Measurements from ENCODE around the gene DIDO1. TPM values are rescaled to one million over a fixed set of nuclear protein-coding genes. Genes with fewer than 3 reads are reported as not detected.

Gene DIDO1
- total RNA-seq, 1 experiment from 2014 or later: 85.9 TPM

DNA sequence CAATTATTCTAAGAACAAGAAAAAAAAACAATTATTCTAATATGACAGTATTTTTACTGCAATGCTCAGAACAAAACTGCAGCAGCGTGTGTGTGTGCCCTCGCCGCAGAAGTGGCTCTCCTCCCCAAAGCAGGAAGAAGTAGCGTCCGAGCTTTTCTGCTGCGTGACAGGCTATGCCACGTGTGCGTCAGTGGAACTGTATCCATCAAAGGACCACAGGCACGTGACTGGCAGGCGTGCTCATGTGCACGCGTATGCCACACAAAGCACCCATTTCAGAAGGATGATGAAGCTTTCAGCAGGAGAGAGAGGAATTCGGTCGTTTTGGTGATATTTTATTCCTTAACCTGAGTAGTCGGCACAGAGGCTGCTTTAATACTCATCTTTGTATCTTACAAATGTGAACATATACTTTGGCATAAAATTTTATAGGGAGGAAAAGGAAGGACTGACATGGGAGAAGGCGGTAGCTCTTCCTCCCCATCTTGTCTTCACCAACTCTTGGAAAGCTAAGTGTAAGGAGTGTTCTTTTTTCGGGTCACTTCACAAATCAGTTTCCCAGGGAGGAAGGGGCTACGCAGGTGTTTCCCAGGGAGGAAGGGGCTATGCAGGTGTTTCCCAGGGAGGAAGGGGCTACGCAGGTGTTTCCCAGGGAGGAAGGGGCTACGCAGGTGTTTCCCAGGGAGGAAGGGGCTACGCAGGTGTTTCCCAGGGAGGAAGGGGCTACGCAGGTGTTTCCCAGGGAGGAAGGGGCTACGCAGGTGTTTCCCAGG is 68.1 kb downstream of the DIDO1 start:
- Histone ChIP-seq H3K79me2 (ENCODE audit: insufficient read depth, low read length) (no peaks in the 10 kb centered on the region), H3K23ac (ENCODE audit: insufficient read length, low read depth, low read length) (no peak overlapping the region), H3K14ac (ENCODE audit: insufficient read depth, low read length) (no peak overlapping the region), H3K27ac (ENCODE audit: insufficient read length, low read depth, low read length) (no peak overlapping the region), H2AFZ (ENCODE audit: low read length) (no peak overlapping the region), H2BK5ac (ENCODE audit: insufficient read length, low read length) (no peak overlapping the region), H3K4ac (ENCODE audit: low read depth, low read length) (no peak overlapping the region), H3K9me3 (ENCODE audit: control insufficient read depth, low read depth, low read length) (no peaks in the 10 kb centered on the region), H3K4me2 (ENCODE audit: insufficient read depth, insufficient read length, low read length) (no peak overlapping the region), H2BK20ac (ENCODE audit: low read depth, low read length, poor library complexity, severe bottlenecking) (no peak overlapping the region), H4K91ac (ENCODE audit: insufficient read length, low read depth, low read length) (no peak overlapping the region), H2BK12ac (ENCODE audit: insufficient read length, low read depth, low read length) (no peak overlapping the region), H2BK15ac (ENCODE audit: low read depth, low read length) (no peak overlapping the region), H3K23me2 (ENCODE audit: insufficient read length, low read depth, low read length, poor library complexity, severe bottlenecking) (peaks cover 3% of the 10 kb centered on the region), H2BK120ac (ENCODE audit: low read depth, low read length, poor library complexity, severe bottlenecking) (no peak overlapping the region), H3K9ac (ENCODE audit: extremely low read depth, insufficient read length, low read length) (no peak overlapping the region), H4K20me1 (ENCODE audit: control insufficient read depth, insufficient read depth, insufficient read length) (peaks cover 2% of the 10 kb centered on the region), H2AK5ac (ENCODE audit: insufficient read length, low read length) (no peak overlapping the region), H3K18ac (ENCODE audit: insufficient read length, low read depth, low read length) (no peak overlapping the region), H3K79me1 (ENCODE audit: insufficient read depth, low read depth, low read length, poor library complexity, severe bottlenecking) (no peaks in the 10 kb centered on the region), H3K27me3 (ENCODE audit: insufficient read depth, low read length) (no peaks in the 10 kb centered on the region), H3K56ac (ENCODE audit: insufficient read length, low read depth, low read length) (no peak overlapping the region), H3K4me1 (ENCODE audit: insufficient read depth, low read length) (no peaks in the 10 kb centered on the region; the same call in 1 of the 2 replicates), H4K8ac (replicated peaks; ENCODE audit: insufficient read length, low read depth, low read length) (no peak overlapping the region), H3T11ph (ENCODE audit: low read length) (no peak overlapping the region), H4K5ac (ENCODE audit: insufficient read length, low read depth, low read length) (no peak overlapping the region)
- H3K4me1 Mint-ChIP-seq: peaks cover 21 to 29% of the 10 kb centered on the region in 2 experiments
- no peak overlapping the region; a peak in 1 of 5 replicates for H3K4me3 Mint-ChIP-seq
- WGBS (ENCODE audit: extremely low coverage, insufficient read length, low lambda C conversion rate): no CpG with 5 or more reads among the region's 23 CpGs
- H3K36me3 Mint-ChIP-seq (ENCODE audit: insufficient read depth in 1 of 3, low read depth in 3 of 3): peaks cover 16 to 43% (median 33%) of the 10 kb centered on the region in 3 experiments; a peak in 6 of 7 replicates
- DNase-seq: no peak
- H3K27me3 Mint-ChIP-seq (ENCODE audit: low read depth): peaks cover 6% of the 10 kb centered on the region
- TF ChIP-seq, protein P1, sequence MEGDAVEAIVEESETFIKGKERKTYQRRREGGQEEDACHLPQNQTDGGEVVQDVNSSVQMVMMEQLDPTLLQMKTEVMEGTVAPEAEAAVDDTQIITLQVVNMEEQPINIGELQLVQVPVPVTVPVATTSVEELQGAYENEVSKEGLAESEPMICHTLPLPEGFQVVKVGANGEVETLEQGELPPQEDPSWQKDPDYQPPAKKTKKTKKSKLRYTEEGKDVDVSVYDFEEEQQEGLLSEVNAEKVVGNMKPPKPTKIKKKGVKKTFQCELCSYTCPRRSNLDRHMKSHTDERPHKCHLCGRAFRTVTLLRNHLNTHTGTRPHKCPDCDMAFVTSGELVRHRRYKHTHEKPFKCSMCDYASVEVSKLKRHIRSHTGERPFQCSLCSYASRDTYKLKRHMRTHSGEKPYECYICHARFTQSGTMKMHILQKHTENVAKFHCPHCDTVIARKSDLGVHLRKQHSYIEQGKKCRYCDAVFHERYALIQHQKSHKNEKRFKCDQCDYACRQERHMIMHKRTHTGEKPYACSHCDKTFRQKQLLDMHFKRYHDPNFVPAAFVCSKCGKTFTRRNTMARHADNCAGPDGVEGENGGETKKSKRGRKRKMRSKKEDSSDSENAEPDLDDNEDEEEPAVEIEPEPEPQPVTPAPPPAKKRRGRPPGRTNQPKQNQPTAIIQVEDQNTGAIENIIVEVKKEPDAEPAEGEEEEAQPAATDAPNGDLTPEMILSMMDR (conservative IDR thresholded peaks at IDR 0.05): no peak
- H3K9me3 Mint-ChIP-seq: peaks cover 0 to 3% of the 10 kb centered on the region in 2 experiments; a peak in 3 of 5 replicates
- H3K27ac Mint-ChIP-seq: no peak overlapping the region
